Globus pallidus (tissue), 1 donor: Measurements from ENCODE around the gene HMG20B.
A peak's percentile ranks its signal among the peaks of the same experiment; 100 is the strongest.

Experiments
- DNase-seq: peaks from one replicate; pipeline ENCODE4 v3.0.0-alpha.2; 2015; ENCODE audit warnings: low spot score

Gene HMG20B

DNA sequence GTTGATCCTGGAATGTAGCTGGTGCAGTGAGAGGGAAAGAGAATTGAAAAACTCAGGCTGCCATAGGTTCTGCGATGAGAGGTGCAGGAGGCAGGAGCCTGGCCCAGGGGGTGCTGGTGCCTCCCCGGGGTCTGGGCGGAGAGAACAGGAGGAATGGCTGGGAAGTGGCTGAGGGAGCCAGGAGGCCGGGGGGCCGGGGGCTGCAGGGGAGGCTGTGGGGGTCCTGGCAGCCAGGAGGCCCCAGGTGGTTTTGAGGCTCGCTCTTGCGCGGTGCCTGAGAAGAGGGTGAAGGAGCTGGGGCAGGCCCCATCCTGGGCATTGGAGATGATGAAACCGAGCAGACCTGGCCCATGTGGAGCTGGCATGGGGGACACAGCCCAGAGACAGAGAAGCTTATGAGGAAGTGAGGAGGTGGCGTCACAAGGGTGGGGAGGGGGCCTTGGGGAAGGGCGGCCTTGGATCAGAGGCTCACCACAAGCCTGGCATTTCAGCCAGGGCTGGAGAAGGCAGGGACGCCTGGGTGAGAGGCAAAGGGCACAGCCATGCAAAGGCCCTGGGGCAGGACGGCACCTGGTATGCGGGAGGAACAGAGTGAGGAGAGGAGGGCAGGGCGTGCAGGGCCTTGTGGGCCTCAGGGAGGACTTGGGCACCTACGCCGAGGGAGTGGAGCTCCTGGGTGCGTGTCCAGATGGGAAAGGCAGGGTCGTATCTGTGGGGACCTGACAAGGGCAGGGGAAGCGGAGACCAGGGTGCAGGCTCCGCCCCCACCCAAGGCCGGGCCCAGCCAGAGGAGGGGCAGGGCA is 35.1 kb upstream of the HMG20B start:
- no peak for DNase-seq

DNA sequence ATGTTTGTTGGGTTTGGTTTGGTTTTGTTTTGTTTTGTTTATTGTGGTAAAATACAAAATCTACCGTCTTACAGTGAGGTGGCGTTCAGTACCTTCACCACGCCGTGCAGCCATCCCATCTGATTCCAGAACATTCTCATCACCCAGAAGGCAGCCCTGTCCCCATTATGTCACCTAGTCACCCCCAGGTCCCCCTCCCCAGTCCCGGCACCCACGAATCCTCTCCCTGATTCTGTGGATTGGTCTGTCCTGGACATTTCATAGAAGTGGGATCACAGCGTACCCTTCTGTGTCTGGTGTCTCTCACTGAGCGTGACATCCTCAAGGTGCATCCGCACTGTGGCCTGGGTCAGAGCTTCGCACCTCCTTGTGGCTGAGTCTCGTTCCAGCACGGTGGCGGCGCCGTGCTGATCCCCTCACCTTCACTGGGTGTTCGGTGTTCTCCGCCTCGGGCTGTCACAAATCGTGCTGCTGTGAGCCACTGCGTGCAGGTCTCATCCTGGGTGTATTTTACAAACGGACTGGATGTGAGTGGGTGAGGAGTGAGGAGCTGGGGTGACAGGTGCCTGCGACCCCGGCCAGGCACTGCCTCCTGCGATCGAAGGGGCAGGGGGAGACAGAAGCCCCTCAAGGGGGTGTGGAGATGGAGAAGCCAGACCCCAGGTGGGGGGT is 34.4 kb upstream of the HMG20B start:
- no peak for DNase-seq

DNA sequence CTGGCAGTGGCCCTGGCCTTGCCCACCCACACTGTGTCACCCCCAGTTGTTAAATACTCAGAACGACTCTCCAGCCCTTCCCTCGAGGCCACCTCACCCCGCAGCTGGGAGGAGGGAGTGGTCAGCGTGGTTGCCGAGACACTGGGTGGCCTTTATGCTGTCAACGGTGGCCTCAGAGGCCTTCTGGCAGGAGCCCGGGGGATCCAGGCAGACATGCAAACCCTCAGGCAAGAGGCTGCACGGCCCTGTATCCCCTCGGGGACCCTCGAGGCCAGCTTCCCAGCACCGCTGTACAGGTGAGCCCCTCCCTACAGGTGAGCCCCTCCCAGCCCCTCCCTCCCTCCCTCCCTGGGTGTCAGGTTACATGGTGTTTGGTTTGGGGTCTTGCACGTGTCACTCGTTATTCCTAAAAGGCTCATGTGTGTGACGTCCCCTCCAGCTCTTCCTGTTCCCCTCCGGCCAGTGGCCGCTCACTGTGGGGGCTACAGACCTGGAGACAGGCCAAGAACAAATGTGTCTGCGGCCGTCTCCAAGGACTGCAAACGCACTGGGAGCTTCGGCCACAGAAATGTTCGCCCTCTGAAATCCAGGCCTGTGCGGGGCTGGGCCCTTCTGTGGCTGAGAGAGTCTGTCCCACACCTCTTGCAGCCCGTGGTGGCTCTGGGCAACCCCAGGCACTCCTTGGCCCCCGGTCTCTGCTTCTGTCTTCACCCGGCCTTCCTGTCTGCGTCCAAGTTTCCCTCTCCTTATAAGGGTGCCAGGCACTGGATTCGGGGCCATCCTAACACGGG is 33.6 kb upstream of the HMG20B start, which contains the start of gene TEKTIP1:
TEKTIP1 (plus strand) TSS at position 210 of the 791 bp plus-strand sequence; CDS start at position 214, 4 bp downstream.
- peak; percentile 52 for DNase-seq

DNA sequence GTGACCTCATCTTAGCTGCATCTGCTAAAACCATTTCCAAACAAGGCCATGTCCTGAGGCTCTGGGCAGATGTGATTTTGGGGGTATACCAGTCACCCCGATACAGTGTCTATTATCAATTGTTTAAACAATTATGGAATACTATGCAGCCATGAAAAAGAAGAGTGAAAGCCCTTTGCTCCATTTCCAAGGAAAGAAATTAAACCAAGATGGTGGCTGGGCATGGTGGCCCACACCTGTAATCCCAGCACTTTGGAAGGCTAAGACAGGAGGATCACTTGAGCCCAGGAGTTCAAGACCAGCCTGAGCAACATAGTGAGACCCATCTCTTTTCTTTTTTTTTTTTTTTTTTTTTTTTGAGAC is 33.0 kb upstream of the HMG20B start:
- DNase-seq = no peak

DNA sequence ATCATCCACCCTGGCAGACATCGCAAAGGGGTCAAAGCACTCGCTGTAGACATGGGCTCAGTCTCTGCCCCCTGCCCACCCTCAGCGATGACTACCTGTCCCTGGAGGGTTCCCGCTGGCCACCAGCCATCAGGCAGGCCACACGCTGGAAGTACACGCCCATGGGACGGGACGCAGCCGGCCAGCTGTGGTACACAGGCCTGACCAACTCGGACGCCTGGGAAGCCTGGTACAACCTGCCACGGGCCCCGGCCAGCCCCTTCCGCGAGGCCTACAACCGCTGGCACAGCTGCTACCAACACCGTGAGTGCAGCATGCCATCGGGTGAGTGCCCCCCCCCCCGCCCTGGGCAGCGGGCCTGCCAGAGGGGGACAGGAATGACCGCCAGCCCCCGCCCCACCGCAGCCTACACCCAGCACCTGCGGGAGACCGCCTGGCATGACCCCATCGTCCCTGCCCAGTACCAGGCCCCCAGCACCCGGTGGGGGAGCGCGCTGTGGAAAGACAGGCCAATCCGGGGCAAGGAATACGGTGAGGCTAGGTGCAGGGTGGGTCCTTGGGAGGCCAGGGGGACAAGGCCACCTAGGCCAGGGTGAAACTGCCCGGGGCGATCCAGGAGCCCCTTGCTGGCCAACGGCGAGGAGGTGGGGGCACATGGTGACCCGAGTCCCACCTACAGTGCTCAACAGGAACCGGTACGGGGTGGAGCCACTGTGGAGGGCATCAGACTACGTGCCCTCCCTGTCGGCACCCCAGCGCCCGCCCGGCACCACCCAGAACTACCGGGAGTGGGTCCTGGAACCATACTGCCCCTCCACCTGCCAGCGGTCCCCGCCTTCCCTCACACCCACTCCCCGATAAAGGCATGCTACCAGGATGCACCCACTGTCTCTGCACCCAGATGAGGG is 29.3 kb upstream of the HMG20B start:
- DNase-seq = peak; percentile 82

DNA sequence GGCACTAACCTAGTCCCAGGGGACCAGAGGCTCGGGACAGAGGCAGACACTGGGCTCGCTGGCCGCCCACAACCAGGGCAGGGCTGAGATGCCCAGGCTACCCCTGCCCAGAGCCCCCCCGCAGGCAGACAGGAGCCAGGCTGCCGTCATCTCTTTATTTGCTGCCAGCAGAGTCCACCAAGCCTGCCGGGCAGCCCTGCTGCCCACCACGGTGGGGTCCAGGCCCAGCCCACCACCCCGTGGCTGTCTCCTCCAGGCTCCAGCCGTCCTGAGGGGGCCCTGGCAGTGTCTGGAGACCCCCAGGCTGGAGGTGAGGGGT is 28.7 kb upstream of the HMG20B start:
- DNase-seq = no peak

DNA sequence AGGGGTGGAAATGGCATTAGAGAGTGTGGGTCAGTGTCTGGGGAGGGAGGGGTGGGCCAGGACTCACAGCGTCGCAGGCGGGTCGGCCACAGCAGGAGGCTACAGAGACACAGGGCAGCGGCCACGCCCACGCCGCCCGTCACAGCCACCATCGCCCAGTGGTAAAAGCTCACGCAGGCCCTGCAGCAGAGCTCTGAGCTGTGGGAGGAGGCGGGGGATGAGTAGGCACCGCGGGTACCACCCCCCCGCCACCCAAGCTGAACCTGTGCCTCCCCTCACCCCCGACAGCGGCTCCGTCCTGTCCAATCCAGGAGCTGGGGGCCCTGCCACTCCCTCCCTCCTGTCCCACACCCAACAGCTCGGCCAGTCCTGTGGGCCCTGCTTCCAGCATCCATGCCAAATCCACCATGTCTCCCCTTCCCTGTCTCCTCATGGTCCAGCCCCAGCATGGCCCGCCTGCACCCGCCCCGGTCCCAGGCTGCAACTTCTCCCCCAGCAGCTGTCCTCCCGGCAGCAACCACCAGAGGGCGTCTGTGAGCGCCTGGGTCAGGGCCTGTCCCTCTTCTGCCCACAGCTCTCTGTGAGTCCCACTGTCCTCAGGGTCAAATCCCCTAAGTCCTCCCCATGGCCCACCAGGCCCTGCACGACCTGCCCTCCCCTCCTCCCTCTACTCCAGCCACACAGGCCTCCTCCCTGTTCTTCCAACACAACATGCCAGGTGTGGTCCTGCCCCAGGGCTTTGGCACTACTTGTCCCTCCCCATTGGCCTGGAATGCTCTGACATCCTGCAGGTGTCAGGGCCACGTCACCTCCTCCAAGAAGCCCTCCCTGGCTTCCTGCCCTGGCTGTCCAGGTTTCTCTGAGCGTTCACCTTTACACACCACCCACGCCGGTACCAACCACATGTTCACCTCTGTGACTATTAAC is 27.7 kb upstream of the HMG20B start:
- DNase-seq = peak; percentile 90

DNA sequence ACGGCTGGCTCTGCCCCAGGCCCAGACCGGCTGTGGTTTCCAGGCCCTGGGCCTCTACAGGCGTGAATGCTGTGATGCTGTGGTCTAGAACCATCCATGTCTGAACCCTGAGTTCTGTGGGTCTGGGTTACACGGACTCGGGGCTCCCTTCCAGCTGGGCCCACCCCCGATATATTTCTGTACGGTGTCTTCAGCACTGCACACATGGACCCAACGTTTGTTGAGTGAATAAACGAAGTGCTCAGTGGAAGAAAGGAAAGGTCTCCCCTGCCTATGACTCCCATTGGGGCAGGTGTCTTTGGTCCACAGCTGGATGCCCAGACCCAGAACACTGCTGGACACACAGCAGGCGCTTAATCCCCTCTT is 27.1 kb upstream of the HMG20B start:
- DNase-seq = no peak

DNA sequence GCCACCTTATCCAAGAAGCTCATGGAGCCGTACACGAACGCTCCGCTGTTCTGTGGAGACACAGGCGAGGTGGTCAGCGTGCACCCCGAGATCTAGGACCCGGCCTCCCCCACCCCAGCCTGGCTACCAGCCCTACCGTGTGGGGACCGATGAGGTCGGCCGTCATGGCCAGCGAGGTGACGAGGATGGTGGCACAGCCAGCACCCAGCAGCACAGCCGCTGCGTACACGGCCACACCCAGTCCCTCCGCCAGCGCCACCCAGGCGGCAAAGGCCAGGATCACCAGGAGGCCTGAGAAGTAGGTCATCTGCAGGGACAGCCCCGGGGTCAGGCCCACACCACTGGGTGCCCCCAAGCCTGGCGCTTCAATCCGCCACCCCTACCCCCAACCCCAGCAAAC is 26.6 kb upstream of the HMG20B start:
- no peak for DNase-seq

DNA sequence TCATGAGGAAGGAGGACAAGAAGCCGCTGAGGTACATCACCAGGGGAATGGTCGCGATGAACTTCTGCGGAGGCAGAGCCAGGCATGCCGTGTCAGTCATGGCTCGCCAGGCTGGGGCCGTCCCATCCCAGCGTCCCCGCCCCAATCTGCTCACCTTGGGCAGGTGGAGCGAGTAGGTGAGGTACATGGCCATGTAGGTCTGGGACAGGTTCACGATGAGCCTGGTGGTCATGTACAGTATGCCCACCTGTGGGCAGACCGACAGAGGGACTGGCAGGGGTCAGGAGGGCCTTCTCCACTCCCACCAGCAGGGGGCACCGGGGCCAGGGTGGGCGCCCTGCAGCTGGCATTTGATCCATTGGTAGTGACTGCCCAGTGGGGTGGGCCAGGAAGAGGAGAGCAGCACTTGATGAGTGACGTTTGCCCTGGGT is 25.4 kb upstream of the HMG20B start:
- DNase-seq = no peak

DNA sequence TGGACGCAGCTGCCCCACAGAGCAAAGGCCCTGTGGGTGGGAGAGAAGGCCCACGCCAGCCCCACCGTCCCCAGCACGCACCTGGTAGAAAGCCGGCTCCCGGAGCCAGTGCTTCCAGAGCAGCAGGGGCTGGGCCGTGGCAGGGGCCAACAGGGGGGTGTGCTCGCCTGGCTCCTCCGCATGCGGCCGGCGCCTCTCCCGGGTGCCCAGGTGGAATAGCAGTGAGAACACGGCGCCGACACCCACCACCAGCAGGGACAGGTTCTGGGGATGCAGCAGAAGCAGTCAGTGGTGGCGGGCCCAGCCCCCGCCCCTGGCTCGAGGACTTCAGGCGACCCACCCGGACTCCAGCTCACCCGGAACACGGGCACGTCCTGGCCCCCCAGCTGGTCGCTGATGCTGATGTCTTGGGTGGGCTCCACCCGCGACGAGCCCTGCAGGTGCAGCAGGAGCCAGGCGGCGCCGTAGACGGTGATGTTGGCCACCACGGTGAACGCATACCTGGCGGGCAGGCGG is 24.9 kb upstream of the HMG20B start:
- DNase-seq = no peak

DNA sequence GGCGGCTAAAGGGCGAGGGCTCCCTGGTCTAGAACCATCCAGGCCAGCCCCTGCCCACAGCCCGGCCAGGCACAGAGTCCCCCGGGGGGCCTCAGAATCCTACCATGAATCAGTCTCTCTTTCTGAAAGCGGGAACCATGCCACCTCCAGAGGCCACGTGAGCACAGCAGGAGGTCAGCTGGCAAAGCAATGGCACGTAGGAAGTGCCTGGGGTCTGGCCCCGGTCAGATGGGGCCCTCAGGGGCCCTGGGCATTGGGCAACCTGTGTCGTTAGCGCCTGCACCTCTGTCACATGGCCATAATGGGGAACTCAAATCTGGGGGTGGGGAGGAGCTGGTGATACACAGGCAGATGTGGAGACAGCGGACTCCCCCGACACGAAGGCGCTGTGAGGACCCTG is 24.1 kb upstream of the HMG20B start:
- no peak for DNase-seq

DNA sequence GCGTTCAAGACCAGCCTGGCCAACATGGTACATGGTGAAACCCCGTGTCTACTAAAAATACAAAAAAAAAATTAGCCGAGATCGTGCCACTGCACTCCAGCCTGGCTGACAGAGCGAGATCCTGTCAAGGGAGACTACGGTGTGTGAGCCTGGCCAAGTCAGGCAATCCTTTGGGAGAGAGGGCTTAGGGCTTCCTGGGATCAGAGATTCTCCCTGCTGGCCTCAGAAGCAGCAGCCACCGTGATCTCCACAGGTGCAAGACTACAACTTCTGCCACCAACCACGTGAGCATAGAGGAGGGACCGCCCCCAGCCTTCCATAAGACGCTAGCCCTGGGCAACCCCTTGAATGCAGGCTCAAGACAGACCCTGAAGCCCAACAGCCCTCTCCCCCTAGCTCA is 22.9 kb upstream of the HMG20B start:
- no peak for DNase-seq

DNA sequence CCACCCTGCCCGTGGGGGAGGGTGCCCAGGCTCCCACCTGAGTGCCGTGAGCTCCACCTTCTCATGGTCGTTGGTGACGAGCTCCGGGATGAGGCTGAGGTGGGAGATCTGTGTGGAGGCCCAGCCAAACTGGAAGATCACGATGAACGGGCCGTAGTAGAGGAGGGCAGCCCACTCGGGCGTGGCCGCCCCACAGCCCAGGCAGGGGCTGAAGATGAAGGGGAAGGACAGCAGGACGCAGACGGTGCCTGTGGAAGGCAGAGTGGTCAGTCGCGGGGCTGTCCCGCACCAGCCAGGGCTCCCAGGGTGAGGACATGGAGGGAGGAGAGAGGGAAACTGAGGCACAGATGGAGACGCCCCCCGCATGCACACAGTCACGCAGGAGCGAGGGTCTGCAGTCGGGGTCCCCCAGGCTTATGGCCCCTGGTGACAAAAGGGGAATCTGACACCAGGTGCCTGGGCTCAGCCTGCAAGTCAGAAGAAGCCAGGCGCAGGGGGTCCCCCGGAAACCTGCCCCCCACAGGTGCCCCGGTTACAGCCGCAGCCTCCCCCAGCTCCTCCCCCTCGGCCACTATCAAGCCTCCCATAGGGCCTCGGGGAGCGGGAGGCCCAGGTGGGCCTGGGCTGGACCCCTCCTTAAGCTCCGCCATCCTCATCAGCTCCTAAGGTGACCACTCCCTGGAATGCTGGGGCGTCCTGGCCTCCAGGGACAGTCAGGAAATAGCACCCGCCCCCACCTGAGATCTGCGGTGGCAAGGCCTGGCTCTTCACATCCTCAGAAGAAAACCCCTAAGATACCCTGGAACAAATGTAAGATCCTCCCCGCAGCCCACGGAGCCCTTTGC is 21.6 kb upstream of the HMG20B start:
- no peak for DNase-seq

DNA sequence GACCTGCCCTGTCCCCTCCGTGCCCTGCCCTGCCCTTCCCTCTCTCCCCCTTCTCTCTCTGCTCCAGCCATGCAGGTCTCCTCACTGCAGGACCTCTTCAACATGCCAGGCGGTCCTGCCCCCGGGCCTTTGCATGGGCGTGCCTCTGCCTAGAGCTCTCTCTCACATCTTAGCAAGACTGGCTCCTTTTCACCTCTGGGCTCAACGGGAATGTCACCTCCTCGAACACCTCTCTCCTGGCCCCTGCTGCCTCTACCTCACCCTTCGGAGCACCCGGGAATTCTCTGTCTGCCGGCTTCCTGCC is 21.0 kb upstream of the HMG20B start:
- no peak for DNase-seq

DNA sequence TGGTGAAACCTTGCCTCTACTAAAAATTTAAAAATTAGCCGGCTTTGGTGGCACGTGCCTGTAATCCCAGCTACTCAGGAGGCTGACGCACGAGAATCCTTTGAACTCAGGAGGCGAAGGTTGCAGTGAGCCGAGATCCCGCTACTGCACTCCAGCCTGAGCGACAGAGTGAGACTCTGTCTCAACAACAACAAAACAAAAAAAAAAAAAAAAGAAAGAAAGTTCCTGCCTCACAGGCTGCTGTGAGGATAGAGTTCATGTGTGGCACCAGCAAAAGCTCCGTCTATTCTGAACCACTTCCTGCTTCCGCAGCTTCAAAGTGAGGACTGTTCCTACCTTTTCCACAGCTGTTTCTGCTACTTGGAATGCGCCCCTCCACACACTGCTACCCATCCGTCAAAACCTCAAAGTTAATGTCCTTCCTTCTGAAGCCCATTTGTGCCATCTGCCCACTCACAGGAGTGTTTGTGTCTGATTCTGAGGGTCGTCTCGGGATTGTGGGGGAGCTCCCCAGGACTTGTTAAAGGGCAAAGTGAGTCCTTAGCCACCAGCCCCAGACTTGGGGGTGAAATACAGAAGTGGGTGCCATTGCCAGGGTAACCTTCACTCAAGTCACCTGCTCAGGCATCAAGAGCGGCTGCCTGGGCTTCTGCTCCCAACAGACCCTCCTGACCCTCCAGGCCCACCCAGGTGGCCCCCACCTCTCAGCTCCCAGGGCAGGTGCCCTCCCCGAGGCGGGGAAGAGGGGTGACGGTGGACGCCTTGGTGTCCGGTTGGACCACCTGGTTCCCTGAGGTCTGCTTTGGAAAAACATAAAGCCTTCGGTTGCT is 18.3 kb upstream of the HMG20B start:
- no peak for DNase-seq

DNA sequence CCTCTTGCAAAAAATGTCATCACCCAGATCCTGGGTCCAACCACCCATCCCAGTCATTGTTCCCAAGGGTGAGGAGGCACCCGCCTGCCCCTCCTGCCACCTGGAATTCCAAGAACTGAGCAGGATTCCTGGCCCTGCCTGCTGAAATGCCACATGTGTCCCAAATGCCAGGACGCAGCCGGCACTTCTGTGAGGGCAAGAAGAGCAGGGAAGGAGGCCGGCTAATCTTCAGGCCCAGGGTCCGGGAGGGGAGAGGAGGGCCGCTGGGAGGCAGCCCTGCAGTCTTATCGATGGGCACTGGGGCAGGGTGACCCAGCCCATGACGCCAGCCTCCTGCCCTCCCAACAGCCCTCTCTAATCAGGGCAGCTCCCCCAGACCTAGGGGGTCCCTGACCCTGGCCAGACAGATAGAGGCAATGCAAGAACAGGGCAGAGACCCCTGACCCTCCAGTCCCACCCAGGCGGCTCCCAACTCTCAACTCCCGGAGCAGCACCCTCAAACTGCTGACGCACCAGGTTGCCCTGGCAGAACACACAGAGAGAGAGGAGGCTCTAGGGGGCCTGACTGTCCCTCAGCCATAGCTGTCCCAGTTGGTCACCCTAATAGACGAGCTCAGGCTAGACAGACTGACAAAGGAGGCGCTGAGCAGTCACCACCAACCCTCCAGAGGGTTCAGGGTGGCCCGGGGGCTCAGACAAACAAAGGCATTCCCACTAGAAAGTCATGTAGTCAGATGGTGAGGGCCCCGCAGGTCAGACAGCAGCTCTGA is 16.9 kb upstream of the HMG20B start:
- DNase-seq = no peak

DNA sequence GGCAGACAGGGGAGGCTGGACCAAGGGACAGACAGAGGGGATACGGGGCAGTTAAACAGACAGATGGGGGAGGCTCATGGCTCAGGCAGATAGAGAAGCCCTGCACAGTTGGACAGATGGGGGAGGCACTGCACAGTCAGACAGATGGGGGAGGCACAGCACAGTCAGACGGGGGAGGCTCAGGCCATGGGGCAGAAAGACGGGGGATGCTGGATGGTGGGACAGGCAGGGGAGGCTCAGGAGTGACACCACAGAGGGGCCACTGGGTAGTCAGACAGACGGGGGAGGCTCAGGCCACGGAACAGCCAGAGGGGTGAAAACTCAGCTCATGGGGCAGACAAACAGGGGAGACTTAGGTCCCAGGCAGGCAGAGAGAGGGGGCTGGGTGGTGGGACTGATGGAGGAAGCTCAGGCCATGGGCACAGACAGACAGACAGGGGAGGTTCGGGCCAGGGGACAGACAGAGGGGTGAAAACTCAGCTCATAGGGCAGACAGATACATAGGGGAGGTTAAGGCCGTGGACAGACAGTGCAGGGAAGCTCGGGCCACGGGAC is 16.2 kb upstream of the HMG20B start:
- DNase-seq = no peak
